HG02981 (cell line): ENCODE data around the gene GADL1.

ENCODE experiments used
- ATAC-seq: cut with Tn5 transposase; IDR thresholded peaks from one replicate; pipeline ENCODE4 v1.9.1; 2021; ENCODE audit warnings: mild to moderate bottlenecking, moderate library complexity; ENCODE audit not compliant: unreplicated experiment

GADL1 gene

GRCh38 chr3:30894521-30895251, at the start of gene GADL1:
Gene GADL1, minus strand, starts transcription at chr3:30894661. Its CDS starts 47 bp downstream, at chr3:30894614.
- no peak for ATAC-seq

DNA sequence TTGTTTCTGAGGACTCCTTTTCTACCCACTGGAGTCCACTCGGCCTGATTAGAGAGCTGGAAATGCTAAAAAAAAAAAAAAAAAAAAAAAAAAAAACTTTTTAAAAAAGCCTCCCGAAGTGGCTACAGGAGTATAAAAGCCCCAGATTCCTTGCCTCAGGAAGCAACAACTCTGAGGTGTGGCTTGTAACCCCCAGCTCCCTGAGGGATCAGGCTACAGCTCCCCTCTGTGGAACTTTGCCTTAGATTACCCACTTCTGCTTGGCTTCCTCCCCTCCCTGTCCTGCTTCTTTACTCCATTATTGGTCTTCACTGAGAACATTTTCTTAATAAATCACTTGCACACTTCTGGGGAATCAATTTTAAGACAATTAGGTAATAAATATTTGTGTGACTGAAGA, 49.7 kb upstream of the GADL1 start:
- ATAC-seq, result no peak

- ATAC-seq, result no peak
These were observed 48.7 kb upstream of the GADL1 start for GRCh38 chr3:30943206-30943605.

- no peak for ATAC-seq
These were observed 46.9 kb upstream of the GADL1 start for GRCh38 chr3:30941342-30941741.

GRCh38 chr3:30940740-30941139, 46.3 kb upstream of the GADL1 start:
- no peak for ATAC-seq

DNA sequence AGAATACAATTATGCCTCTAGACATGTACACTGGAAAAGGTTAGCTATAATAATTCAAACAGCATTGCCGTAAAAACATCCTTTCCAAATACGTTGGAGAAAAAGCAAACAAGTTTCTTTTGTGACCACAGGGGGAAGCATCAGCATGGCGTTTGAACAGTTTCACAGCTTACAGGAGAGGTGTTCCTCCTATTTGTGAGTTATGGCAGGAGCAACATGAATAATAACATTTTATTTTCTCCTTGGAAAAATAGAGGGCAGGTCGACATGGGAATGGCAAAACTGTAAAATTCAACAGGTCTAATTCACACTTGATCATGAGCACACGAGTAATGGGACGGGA, 39.7 kb upstream of the GADL1 start:
- ATAC-seq, result no peak

DNA sequence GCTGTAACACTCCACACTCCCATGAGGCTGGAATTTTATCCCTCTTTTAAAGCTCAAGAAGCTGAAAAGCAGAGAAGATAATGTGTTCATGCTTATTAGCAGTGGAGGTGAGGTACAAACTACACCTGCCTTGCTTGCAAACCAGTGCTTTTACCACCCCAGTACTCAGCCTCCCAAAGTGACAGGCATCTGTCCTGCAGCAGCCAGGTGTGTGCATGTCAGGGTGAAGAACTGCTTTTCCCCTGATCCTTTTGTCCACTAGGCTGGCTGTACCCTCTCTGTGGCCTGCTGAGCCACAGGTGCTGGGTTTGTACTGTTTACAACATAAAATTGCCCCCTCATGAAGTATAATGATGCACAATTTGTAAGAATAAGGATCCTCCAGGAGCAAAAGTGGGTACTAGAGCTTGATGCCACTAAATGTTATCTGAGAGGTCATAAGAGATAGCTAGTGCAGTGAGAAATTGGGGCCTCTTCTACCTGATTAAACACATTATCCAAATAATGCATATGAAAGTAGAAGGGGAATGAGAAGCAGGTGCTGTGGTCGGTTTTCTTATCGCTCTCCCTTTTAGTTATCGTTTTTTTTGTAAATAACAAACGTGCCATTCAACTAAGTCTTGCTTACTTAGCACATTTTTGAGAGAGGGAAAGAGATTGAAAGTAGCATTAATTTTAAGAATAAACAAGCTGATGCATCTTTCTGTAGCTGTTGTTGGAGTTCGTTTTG, 39.2 kb upstream of the GADL1 start:
- no peak for ATAC-seq

GRCh38 chr3:30932513-30933098, 38.1 kb upstream of the GADL1 start:
- ATAC-seq, result no peak

DNA sequence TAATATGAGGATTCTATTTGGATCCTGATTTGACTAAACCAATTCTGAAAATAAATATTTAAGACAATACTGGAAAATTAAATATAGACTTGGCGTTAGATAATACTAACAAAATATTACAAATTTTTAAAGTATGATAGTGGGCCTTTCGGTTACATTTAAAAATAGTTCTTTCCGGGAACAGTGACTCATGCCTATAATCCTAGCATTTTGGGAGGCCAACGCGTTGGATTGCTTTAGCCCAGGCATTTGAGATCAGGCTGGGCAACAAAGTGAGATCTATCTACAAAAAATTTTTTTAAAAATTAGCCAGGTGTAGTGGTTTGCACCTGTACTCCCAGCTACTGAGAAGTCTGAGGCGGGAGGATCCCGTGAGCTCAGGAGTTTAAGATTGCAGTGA, 30.3 kb upstream of the GADL1 start:
- ATAC-seq, result no peak

GRCh38 chr3:30919564-30919963, 25.1 kb upstream of the GADL1 start:
- no peak for ATAC-seq

DNA sequence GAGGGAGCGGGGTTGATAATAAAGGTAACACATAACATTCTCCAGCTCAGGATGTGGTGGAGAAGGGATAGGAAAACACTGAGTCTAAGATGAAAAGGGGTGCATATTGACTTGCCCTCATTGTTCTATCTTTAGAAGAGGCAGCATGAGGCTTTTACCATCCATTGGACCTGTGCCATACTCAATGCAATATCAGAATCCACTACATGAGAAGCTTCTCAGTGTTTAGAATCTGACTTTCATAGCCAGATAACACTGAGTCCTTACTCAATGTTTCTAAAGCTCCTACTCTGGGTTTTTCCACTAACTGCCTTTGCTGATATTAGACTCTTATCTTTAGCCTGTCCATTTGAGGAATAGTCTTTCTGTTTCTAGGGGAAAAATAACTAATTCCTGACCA, 24.3 kb upstream of the GADL1 start:
- ATAC-seq, result no peak

GRCh38 chr3:30915782-30916181, 21.3 kb upstream of the GADL1 start:
- no peak for ATAC-seq

- no peak for ATAC-seq
These were observed 20.2 kb upstream of the GADL1 start for GRCh38 chr3:30914696-30915095.

- ATAC-seq, result no peak
These were observed 18.7 kb upstream of the GADL1 start for GRCh38 chr3:30913176-30913575.

DNA sequence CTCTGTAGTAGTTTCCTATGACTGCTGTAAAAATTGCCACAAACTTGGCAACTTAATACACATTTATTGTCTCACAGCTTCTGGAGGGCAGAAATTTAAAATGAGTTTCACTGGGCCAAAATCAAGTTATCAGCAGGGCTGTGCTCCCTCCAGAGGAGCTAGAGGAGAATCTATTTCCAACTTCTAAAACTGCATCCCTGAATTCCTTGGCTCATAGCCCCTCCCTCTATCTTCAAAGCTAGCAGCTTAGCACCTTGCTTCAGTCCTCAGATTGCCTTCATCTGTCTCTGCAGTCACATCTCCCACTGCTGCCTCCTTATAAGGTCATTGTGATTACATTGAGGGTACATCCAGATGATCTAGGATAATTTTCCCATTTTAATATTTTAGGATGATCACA, 17.8 kb upstream of the GADL1 start:
- no peak for ATAC-seq

DNA sequence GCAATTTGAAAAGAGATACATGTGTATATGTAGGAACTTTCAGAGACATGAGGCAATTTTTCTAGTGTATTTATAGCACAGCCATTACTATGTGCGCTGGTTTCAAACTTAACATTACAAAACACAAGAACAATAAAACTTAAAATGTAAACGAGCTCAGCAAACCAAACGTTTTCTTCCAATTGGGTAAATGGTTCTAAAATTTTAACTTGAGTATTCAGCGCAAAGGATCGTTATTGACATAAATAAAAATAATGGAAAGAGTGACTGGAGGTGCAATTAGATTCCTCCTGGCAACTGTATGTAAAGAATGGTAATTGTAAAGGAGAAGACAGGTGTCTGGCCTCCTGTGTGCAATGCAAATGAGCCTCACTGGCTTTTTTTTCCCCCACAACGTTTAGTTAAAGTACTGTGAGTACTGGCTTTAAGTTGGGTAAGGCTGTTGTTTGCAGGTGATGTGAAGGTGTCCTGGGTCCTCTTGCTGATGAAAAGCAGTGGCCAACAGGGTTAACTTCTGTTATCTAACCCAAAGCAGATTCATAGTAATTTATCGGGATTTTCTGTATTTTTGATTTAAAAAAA, 14.1 kb upstream of the GADL1 start:
- no peak for ATAC-seq

GRCh38 chr3:30904996-30905395, 10.5 kb upstream of the GADL1 start:
- no peak for ATAC-seq

DNA sequence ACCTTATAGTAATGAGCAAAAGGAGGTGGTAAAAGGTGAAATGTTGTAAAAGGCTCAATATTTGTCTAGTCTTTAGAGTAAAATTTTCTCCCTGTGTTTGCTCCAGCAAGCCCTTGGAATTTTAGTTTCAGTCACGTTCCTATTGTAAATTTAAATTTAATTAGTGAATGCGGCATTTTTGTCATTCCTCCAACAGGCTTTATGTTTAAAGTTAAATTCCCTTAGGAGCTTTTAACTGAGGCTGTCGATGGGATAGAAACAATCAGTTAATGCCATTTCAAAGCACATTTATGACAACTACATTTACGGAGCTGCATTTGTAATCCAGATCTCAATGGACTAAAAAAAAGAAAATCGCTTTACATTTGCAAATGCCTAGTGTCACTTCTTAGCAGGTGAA, 868 bp upstream of the GADL1 start:
- no peak for ATAC-seq

DNA sequence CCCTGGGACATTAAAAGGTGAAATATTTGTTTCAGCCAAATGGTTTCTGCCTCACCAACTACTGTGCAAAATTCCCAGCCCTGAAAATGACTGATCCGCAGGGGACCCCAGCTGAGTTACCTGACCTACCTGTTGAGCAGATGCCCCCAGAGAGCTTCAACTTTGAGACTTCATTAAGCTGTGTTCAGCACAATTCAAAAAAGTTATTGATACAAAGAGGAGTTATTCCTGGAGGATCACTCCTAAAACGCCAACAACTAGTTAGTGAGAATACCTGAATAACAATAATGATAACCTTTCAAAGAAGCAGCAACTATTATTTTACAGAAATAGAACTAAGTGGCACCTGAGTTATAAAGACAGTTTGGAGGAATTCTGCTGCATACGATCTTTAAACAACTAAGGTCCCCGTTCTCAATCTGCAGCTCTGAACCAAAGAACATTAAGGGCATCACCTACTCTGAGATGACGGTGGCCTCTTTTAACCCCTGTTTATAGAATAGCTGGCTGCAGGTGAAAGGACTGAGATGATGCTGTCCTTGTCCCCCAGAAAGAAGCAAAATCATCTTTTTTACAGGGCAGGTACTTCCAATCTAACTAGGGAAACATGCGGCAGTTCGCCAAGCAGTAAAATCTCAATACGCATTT, 659 bp downstream of the GADL1 start:
- ATAC-seq, result no peak

GRCh38 chr3:30890907-30891306, 3.6 kb downstream of the GADL1 start:
- no peak for ATAC-seq

GRCh38 chr3:30886888-30887287, 7.6 kb downstream of the GADL1 start:
- no peak for ATAC-seq
